Thoracic aorta (tissue), 2 donors: ENCODE measurements around the gene ZW10. TPM values are rescaled to one million over a fixed set of nuclear protein-coding genes. Genes with fewer than 3 reads are reported as not detected.

Experiments used
- ATAC-seq: fragments of 150-250 bp; one replicate; pipeline ENCODE4 v1.8.0; 2017; ENCODE audit warnings: low read depth; ENCODE audit not compliant: insufficient number of reproducible peaks, low FRiP score
- DNase-seq: peaks from one replicate; pipeline ENCODE4 v3.0.0-alpha.2; 2020; ENCODE audit warnings: low spot score
- H3K27ac ChIP-seq, 2 donors: fragments of 200-600 bp; sonication (generic); 1 replicate in 1 of 2; 2 replicates in 1 of 2; pipeline ENCODE4 v1.5.1; 2016; ENCODE audit warnings: mild to moderate bottlenecking in 2 of 2, moderate library complexity in 2 of 2
- H3K27me3 ChIP-seq: fragments of 200-600 bp; sonication (generic); replicated peaks from 2 replicates; pipeline ENCODE4 v1.6.0; 2016; ENCODE audit warnings: mild to moderate bottlenecking; ENCODE audit not compliant: insufficient read depth
- H3K36me3 ChIP-seq: fragments of 200-600 bp; sonication (generic); one replicate; pipeline ENCODE4 v1.5.1; 2016
- H3K4me1 ChIP-seq, 2 donors: fragments of 200-600 bp; sonication (generic); 1 replicate in 1 of 2; 2 replicates in 1 of 2; pipeline versions ENCODE4 v1.5.1 to v1.6.0; 2016; ENCODE audit warnings: low read depth in 2 of 2, mild to moderate bottlenecking in 1 of 2; ENCODE audit not compliant: control insufficient read depth in 1 of 2
- H3K4me3 ChIP-seq: fragments of 200-600 bp; sonication (generic); 2 replicates; pipeline ENCODE4 v1.5.1; 2016; ENCODE audit warnings: mild to moderate bottlenecking
- H3K9me3 ChIP-seq: fragments of 200-600 bp; sonication (generic); 2 replicates; pipeline ENCODE4 v1.5.1; 2016
- total RNA-seq, 2 donors: library from RNA; depleted of rRNA; stranded (reverse); fragments of >200 nt; gene quantifications; one replicate each; pipeline versions ENCODE4 v1.1.0 to v1.2.3, GENCODE V29; 2016
- TF ChIP-seq, protein P1 (sequence below): fragments of 200-600 bp; sonication (generic); IDR thresholded peaks from one replicate; pipeline ENCODE4 v1.5.1; 2019; ENCODE audit warnings: antibody characterized with exemption

Gene ZW10
- total RNA-seq, 2 donors from 2014 or later: 5.3 to 18.7 TPM

DNA sequence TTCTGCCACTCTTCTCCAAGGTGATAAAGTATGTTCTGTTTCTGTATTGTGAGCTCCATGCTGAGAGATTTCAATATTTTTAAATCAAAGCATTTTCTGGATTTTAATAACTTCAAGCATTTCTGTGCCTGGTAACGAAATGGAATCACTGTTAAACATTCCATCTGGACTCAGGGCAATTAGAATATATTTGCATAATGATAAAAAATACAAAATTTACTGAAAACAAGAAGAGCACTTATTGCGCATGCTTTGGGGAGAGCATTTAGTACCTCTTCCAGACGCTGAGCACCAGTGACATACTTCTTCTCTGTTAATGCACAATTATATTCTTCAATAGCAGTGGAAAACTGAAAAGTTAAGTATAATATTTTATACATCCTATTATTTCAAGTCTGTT lies 13.3 kb downstream of the ZW10 start:
- ATAC-seq (no peak), DNase-seq (no peak)
- H3K9me3 ChIP-seq: no peaks in the 10 kb centered on the region
- no peaks in the 10 kb centered on the region for H3K4me1 ChIP-seq
- peaks cover 24% of the 10 kb centered on the region for H3K36me3 ChIP-seq
- no peaks in the 10 kb centered on the region for H3K27me3 ChIP-seq
- no peak overlapping the region for H3K27ac ChIP-seq
- TF ChIP-seq, protein P1, sequence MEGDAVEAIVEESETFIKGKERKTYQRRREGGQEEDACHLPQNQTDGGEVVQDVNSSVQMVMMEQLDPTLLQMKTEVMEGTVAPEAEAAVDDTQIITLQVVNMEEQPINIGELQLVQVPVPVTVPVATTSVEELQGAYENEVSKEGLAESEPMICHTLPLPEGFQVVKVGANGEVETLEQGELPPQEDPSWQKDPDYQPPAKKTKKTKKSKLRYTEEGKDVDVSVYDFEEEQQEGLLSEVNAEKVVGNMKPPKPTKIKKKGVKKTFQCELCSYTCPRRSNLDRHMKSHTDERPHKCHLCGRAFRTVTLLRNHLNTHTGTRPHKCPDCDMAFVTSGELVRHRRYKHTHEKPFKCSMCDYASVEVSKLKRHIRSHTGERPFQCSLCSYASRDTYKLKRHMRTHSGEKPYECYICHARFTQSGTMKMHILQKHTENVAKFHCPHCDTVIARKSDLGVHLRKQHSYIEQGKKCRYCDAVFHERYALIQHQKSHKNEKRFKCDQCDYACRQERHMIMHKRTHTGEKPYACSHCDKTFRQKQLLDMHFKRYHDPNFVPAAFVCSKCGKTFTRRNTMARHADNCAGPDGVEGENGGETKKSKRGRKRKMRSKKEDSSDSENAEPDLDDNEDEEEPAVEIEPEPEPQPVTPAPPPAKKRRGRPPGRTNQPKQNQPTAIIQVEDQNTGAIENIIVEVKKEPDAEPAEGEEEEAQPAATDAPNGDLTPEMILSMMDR: no peak
- no peak overlapping the region for H3K4me3 ChIP-seq

DNA sequence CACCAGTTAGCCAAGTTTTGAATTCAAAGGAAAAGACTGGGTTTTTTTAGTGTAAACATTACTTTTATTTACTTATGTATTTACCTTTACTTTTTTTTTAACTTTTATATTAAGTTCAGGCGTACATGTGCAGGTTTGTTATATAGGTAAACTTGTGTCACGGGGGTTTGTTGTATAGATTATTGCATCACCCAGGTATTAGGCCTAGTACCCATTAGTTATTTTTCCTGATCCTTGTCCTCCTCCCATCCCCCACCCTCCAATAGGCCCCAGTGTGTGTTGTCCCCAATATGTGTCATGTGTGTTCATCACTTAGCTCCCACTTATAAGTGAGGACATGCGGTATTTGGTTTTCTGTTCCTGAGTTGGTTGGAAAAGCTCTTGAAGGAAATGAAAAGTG lies 20.6 kb downstream of the ZW10 start:
- ATAC-seq (no peak), DNase-seq (no peak)
- H3K4me1 ChIP-seq: no peaks in the 10 kb centered on the region
- no peaks in the 10 kb centered on the region for H3K27me3 ChIP-seq
- peaks cover 12% of the 10 kb centered on the region for H3K36me3 ChIP-seq
- H3K9me3 ChIP-seq: no peaks in the 10 kb centered on the region
- no peak overlapping the region for H3K4me3 ChIP-seq
- TF ChIP-seq, protein P1: no peak
- no peak overlapping the region for H3K27ac ChIP-seq

DNA sequence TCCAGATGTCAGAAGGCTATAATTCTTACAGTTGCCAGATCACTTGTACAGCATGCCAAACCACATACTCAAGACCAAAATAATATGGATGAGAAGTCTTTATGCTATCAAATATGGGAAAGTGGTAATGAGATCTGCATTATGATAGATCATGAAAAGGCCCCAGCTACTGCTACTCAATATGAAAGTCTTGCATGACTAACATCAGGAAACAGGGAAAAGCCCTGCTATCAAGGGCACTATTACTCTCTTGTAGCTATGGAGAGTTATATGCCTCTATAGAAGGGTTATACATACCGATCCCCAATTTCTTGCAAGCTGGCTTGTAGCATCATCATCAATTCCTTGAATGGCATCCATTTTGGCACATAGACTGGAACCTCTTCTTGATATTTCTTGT lies 37.2 kb downstream of the ZW10 start:
- Histone ChIP-seq H3K4me1 (no peaks in the 10 kb centered on the region), H3K27me3 (no peaks in the 10 kb centered on the region), H3K27ac (no peak overlapping the region), H3K4me3 (no peak overlapping the region), H3K9me3 (no peaks in the 10 kb centered on the region), H3K36me3 (peaks cover 25% of the 10 kb centered on the region)
- no peak for ATAC-seq
- no peak for DNase-seq
- TF ChIP-seq, protein P1: no peak

DNA sequence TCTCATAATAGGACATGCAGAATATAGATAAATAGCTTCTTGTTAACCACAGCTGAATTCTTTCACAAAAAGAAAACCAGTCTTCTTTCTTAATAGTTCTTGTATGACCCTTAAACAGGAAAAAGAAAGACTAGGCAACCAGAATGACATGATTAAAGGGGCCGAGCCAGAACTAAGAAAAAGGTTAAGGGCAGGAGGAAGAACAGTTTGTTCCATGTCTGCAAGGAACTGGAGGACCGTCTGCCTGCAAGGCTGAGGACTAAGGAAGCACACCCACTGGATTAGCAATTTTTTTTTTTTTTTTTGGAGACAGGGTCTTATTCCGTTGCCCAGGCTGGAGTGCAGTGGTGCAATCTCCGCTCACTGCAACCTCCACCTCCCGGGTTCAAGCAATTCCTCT lies 41.4 kb downstream of the ZW10 start:
- H3K27ac ChIP-seq: no peak overlapping the region
- ATAC-seq (no peak), DNase-seq (no peak)
- H3K36me3 ChIP-seq: peaks cover 3% of the 10 kb centered on the region
- peaks cover 0 to 10% of the 10 kb centered on the region in 2 donors for H3K4me1 ChIP-seq
- no peaks in the 10 kb centered on the region for H3K27me3 ChIP-seq
- TF ChIP-seq, protein P1: no peak
- no peaks in the 10 kb centered on the region for H3K9me3 ChIP-seq
- no peak overlapping the region for H3K4me3 ChIP-seq

DNA sequence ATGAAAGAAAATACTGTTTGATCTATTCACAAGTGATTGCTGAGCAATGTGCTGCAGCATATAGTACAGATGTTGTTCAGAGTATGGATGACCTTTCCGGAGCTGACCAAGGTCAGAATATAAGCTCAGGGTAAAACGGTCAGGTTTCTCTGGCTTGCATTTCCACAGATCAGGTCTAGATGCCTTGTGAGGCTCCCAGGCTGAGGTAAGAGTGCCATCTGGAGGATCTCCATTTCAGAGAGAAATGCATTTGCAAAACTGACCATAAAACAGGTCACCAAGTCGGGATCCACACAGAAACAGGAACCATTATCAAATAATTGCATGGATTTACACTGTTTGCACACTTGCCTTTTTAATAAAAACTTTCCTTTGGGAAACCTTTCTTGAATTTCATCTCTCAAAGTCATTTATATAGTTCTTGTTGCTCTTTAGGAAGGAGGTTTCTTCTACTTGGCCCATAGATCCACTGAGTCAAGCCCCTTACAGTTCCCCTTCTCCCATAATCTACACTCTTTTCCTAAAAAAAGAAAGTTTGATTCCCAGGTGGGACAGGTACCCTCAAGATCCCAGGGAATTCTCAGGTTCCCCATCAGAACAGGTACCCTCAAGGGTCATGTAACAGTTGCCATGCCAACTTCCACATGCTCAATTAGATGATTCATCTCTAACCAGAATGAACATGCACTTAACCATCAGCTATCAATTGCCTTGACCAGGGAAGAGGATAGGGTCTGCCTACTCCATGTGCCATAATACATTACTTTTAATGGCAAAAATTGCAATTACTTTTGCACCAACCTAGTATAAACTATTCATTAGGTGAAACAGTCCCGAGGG lies 42.4 kb downstream of the ZW10 start:
- no peak overlapping the region for H3K4me3 ChIP-seq
- no peaks in the 10 kb centered on the region for H3K36me3 ChIP-seq
- peaks cover 0 to 17% of the 10 kb centered on the region in 2 donors for H3K4me1 ChIP-seq
- no peak overlapping the region for H3K27ac ChIP-seq
- no peaks in the 10 kb centered on the region for H3K27me3 ChIP-seq
- no peaks in the 10 kb centered on the region for H3K9me3 ChIP-seq
- TF ChIP-seq, protein P1: peak; percentile 57
- DNase-seq (no peak), ATAC-seq (no peak)
